Hepatocyte (in vitro differentiated cells): ENCODE measurements around the gene GAS2. TPM values are rescaled to one million over a fixed set of nuclear protein-coding genes. Genes with fewer than 3 reads are reported as not detected.

Source experiments
- DNase-seq: peaks from one replicate; pipeline ENCODE4 v3.0.0-alpha.2; 2016; ENCODE audit warnings: low spot score
- H2AFZ ChIP-seq: fragments of 200-600 bp; sonication (generic); 2 replicates; pipeline ENCODE4 v1.6.0; 2016; ENCODE audit warnings: antibody characterized with exemption, mild to moderate bottlenecking
- H3K27ac ChIP-seq: fragments of 200-600 bp; sonication (generic); 2 replicates; pipeline ENCODE4 v1.5.1; 2016; ENCODE audit warnings: mild to moderate bottlenecking
- H3K27me3 ChIP-seq: fragments of 200-600 bp; sonication (generic); 2 replicates; pipeline ENCODE4 v1.6.1; 2016
- H3K36me3 ChIP-seq: fragments of 200-600 bp; sonication (generic); replicated peaks from 2 replicates; pipeline ENCODE4 v1.5.1; 2016; ENCODE audit warnings: low read depth; ENCODE audit not compliant: insufficient read depth
- H3K4me1 ChIP-seq: fragments of 200-600 bp; sonication (generic); 2 replicates; pipeline ENCODE4 v1.5.1; 2016; ENCODE audit warnings: mild to moderate bottlenecking, moderate library complexity; ENCODE audit not compliant: insufficient read depth
- H3K4me2 ChIP-seq: fragments of 200-600 bp; sonication (generic); 2 replicates; pipeline ENCODE4 v1.6.0; 2016
- H3K4me3 ChIP-seq: fragments of 200-600 bp; sonication (generic); 2 replicates; pipeline ENCODE4 v1.5.1; 2016; ENCODE audit warnings: mild to moderate bottlenecking
- H3K79me2 ChIP-seq: fragments of 200-600 bp; sonication (generic); 2 replicates; pipeline ENCODE4 v1.6.0; 2017; ENCODE audit warnings: mild to moderate bottlenecking
- H3K9me2 ChIP-seq: fragments of 200-600 bp; sonication (generic); replicated peaks from 2 replicates; pipeline ENCODE4 v1.6.0; 2017; ENCODE audit warnings: mild to moderate bottlenecking; ENCODE audit not compliant: insufficient read depth
- H3K9me3 ChIP-seq: fragments of 200-600 bp; sonication (generic); 2 replicates; pipeline ENCODE4 v1.5.1; 2016; ENCODE audit warnings: low read depth, mild to moderate bottlenecking
- H4K20me1 ChIP-seq: fragments of 200-600 bp; sonication (generic); 2 replicates; pipeline ENCODE4 v1.6.0; 2016; ENCODE audit warnings: mild to moderate bottlenecking; ENCODE audit not compliant: insufficient read depth, poor library complexity, severe bottlenecking
- CTCF ChIP-seq: fragments of 200-600 bp; sonication (generic); IDR thresholded peaks from 2 replicates; pipeline ENCODE4 v1.5.1; 2016; ENCODE audit warnings: antibody characterized with exemption, mild to moderate bottlenecking; ENCODE audit not compliant: poor library complexity
- EZH2 ChIP-seq: fragments of 200-600 bp; sonication (generic); IDR thresholded peaks from 2 replicates; pipeline ENCODE4 v1.6.1; 2016; ENCODE audit warnings: antibody characterized with exemption, mild to moderate bottlenecking, borderline replicate concordance
- EZH2phosphoT487 ChIP-seq: fragments of 200-600 bp; sonication (generic); IDR thresholded peaks from one replicate; pipeline ENCODE4 v1.6.1; 2018; ENCODE audit warnings: antibody characterized with exemption, mild to moderate bottlenecking, low read depth, moderate library complexity; ENCODE audit not compliant: unreplicated experiment, severe bottlenecking
- WGBS: methylation state at CpG from one replicate; pipeline ENCODE4 v1.1.6; 2016; ENCODE audit warnings: low lambda C conversion rate; ENCODE audit errors: missing lambda C conversion rate; 5-methylcytosine and 5-hydroxymethylcytosine counted together
- polyA plus RNA-seq: library from polyadenylated mRNA; unstranded; fragments of >200 nt; fragmentation: Nextera tagmentation; extraction: Ambion mirVana; gene quantifications from 2 replicates; pipeline ENCODE4 v1.2.1, GENCODE V29; 2016
- total RNA-seq: library from RNA; depleted of rRNA; stranded (reverse); fragments of >200 nt; gene quantifications from 2 replicates; pipeline ENCODE4 v1.2.3, GENCODE V29; 2014

The GAS2 gene
- total and polyA plus RNA-seq, 2 experiments from 2014 or later: 13.3 to 37.0 TPM

- Histone ChIP-seq H4K20me1 (no peaks in the 10 kb centered on the region), H3K27ac (no peak overlapping the region), H3K79me2 (no peaks in the 10 kb centered on the region), H3K4me3 (no peak overlapping the region), H3K4me2 (no peak overlapping the region), H3K9me3 (no peaks in the 10 kb centered on the region), H3K4me1 (no peaks in the 10 kb centered on the region), H3K27me3 (no peaks in the 10 kb centered on the region), H3K9me2 (no peaks in the 10 kb centered on the region), H2AFZ (no peak overlapping the region), H3K36me3 (no peaks in the 10 kb centered on the region)
- WGBS: 81% methylated on average over 2 of the region's 2 CpGs
- no peak for TF ChIP-seq EZH2phosphoT487
- TF ChIP-seq EZH2: no peak
- TF ChIP-seq CTCF: no peak
- DNase-seq: no peak
These were observed 141.6 kb downstream of the GAS2 start for GRCh38 chr11:22807855-22808570.

- H3K27me3 ChIP-seq: no peaks in the 10 kb centered on the region
- H3K4me3 ChIP-seq: no peak overlapping the region
- DNase-seq: no peak
- 94% methylated on average over 3 of the region's 3 CpGs for WGBS
- no peaks in the 10 kb centered on the region for H3K79me2 ChIP-seq
- TF ChIP-seq CTCF (no peak), EZH2phosphoT487 (no peak), EZH2 (no peak)
- no peak overlapping the region for H2AFZ ChIP-seq
- no peaks in the 10 kb centered on the region for H4K20me1 ChIP-seq
- H3K36me3 ChIP-seq: no peaks in the 10 kb centered on the region
- no peaks in the 10 kb centered on the region for H3K9me3 ChIP-seq
- H3K27ac ChIP-seq: no peak overlapping the region
- H3K4me2 ChIP-seq: no peak overlapping the region
- no peaks in the 10 kb centered on the region for H3K4me1 ChIP-seq
- no peaks in the 10 kb centered on the region for H3K9me2 ChIP-seq
These were observed 142.3 kb downstream of the GAS2 start for GRCh38 chr11:22808571-22809197.

- 93% methylated on average over 3 of the region's 3 CpGs for WGBS
- H3K4me3 ChIP-seq: no peak overlapping the region
- no peaks in the 10 kb centered on the region for H3K9me2 ChIP-seq
- no peaks in the 10 kb centered on the region for H3K9me3 ChIP-seq
- no peaks in the 10 kb centered on the region for H3K36me3 ChIP-seq
- H3K27ac ChIP-seq: no peak overlapping the region
- no peak for DNase-seq
- H3K4me1 ChIP-seq: no peaks in the 10 kb centered on the region
- no peaks in the 10 kb centered on the region for H3K79me2 ChIP-seq
- H3K27me3 ChIP-seq: no peaks in the 10 kb centered on the region
- H2AFZ ChIP-seq: no peak overlapping the region
- no peaks in the 10 kb centered on the region for H4K20me1 ChIP-seq
- H3K4me2 ChIP-seq: no peak overlapping the region
- TF ChIP-seq CTCF (no peak), EZH2 (no peak), EZH2phosphoT487 (no peak)
These were observed 143.5 kb downstream of the GAS2 start for GRCh38 chr11:22809893-22810292.
